Epithelial cell of proximal tubule (primary cell): ENCODE measurements around the gene MAST4. TPM values are rescaled to one million over a fixed set of nuclear protein-coding genes. Genes with fewer than 3 reads are reported as not detected.

Source experiments
- DNase-seq: peaks from one replicate; pipeline ENCODE4 v3.0.0-alpha.2; 2011; ENCODE audit warnings: low read depth
- H3K4me3 ChIP-seq: 2 replicates; pipeline ENCODE4 v1.5.1; 2011; ENCODE audit warnings: low read depth, mild to moderate bottlenecking, low read length
- CTCF ChIP-seq: conservative IDR thresholded peaks from 2 replicates; pipeline ENCODE4 v1.5.1; 2012; ENCODE audit warnings: low read depth, mild to moderate bottlenecking, low read length
- total RNA-seq: library from RNA; depleted of rRNA; stranded (reverse); fragments of >200 nt; gene quantifications from 2 replicates; pipeline ENCODE4 v1.2.3, GENCODE V29; 2015

MAST4 gene
- total RNA-seq, 1 donor from 2014 or later, result 17.3 TPM

- no peak for DNase-seq
- H3K4me3 ChIP-seq, result no peak overlapping the region
- TF ChIP-seq CTCF, result no peak
Observed at GRCh38 chr5:67198917-67199316, 602.7 kb downstream of the MAST4 start.

- TF ChIP-seq CTCF, result no peak
- DNase-seq, result no peak
- no peak overlapping the region for H3K4me3 ChIP-seq
Observed at GRCh38 chr5:67199859-67200258, 603.7 kb downstream of the MAST4 start.

GRCh38 chr5:67200809-67201562, 604.8 kb downstream of the MAST4 start:
- H3K4me3 ChIP-seq, result no peak overlapping the region
- TF ChIP-seq CTCF, result no peak

GRCh38 chr5:67201897-67202549, 605.8 kb downstream of the MAST4 start:
- no peak for TF ChIP-seq CTCF
- DNase-seq, result no peak
- H3K4me3 ChIP-seq, result no peak overlapping the region

More at GRCh38 chr5:67200809-67201562, 604.8 kb downstream of the MAST4 start:
- DNase-seq, result no peak

- H3K4me3 ChIP-seq, result no peak overlapping the region
- TF ChIP-seq CTCF, result no peak
- no peak for DNase-seq
Observed at GRCh38 chr5:67202828-67203227, 606.6 kb downstream of the MAST4 start.

- no peak for DNase-seq
- no peak for TF ChIP-seq CTCF
- no peak overlapping the region for H3K4me3 ChIP-seq
Observed at GRCh38 chr5:67203701-67204074, 607.5 kb downstream of the MAST4 start.
